Upper lobe of right lung (tissue), 1 donor: Measurements from ENCODE around the gene SLITRK4. TPM values are rescaled to one million over a fixed set of nuclear protein-coding genes. Genes with fewer than 3 reads are reported as not detected.

Source experiments
- ATAC-seq: fragments of 200-7000 bp; cut with Tn5 transposase; one replicate; pipeline ENCODE4 v1.9.1; 2020; ENCODE audit warnings: mild to moderate bottlenecking, moderate library complexity
- DNase-seq: peaks from one replicate; pipeline ENCODE4 v3.0.0-alpha.2; 2020
- H3K27ac ChIP-seq: fragments of 200-600 bp; one replicate; pipeline ENCODE4 v1.8.0; 2022
- H3K27me3 ChIP-seq: fragments of 200-600 bp; one replicate; pipeline ENCODE4 v1.8.0; 2022; ENCODE audit warnings: mild to moderate bottlenecking
- H3K36me3 ChIP-seq: fragments of 200-600 bp; one replicate; pipeline ENCODE4 v1.8.0; 2022
- H3K4me1 ChIP-seq: fragments of 200-600 bp; one replicate; pipeline ENCODE4 v1.8.0; 2022
- H3K4me3 ChIP-seq: fragments of 200-600 bp; one replicate; pipeline ENCODE4 v1.8.0; 2022; ENCODE audit warnings: mild to moderate bottlenecking
- H3K9me3 ChIP-seq: fragments of 200-600 bp; one replicate; pipeline ENCODE4 v1.8.0; 2022
- intact Hi-C: fragments of 100-400 bp; cut with DNase I; formaldehyde crosslinking; loops from one replicate; pipeline ENCODE4 v1.11.0; 2022
- total RNA-seq: library from RNA; stranded (reverse); fragmentation: NEBNext Ultra II Directional; extraction: Animal tissue kit (Norgen Biotek cat#: 25700); gene quantifications from one replicate; pipeline ENCODE4 v1.2.1, GENCODE V29; 2021
- TF ChIP-seq, protein P1 (sequence below): fragments of 200-600 bp; IDR thresholded peaks from one replicate; pipeline ENCODE4 v1.8.0; 2022; ENCODE audit warnings: antibody characterized with exemption
- donor health status: DM: no; HTN: yes; CAD: no; lungs with severe emphysema.

Gene SLITRK4
- total RNA-seq, 1 donor from 2014 or later = 0.58 TPM

DNA sequence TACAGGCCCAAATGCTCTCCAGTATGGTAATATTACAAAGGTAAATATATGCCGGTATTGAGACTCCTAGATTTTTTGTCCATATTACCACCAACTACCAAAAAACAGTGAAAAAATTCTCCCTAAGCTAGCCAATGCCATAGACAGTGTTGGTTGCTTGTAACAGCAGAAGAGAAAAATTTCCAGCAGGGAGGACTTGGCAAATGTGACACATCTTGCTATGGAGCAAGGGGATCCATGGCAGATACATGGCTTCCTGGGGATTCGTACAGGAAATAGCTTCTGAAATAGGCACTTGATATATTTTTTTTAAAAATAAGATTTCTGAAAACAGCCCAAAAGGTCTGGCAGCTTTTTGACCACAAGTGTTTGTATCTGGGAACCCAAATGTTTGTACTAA, 14.6 kb downstream of the SLITRK4 start:
- H3K27ac ChIP-seq = no peak overlapping the region
- no peaks in the 10 kb centered on the region for H3K36me3 ChIP-seq
- TF ChIP-seq, protein P1, sequence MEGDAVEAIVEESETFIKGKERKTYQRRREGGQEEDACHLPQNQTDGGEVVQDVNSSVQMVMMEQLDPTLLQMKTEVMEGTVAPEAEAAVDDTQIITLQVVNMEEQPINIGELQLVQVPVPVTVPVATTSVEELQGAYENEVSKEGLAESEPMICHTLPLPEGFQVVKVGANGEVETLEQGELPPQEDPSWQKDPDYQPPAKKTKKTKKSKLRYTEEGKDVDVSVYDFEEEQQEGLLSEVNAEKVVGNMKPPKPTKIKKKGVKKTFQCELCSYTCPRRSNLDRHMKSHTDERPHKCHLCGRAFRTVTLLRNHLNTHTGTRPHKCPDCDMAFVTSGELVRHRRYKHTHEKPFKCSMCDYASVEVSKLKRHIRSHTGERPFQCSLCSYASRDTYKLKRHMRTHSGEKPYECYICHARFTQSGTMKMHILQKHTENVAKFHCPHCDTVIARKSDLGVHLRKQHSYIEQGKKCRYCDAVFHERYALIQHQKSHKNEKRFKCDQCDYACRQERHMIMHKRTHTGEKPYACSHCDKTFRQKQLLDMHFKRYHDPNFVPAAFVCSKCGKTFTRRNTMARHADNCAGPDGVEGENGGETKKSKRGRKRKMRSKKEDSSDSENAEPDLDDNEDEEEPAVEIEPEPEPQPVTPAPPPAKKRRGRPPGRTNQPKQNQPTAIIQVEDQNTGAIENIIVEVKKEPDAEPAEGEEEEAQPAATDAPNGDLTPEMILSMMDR = no peak
- H3K27me3 ChIP-seq = no peaks in the 10 kb centered on the region
- intact Hi-C loops = no loop called here
- no peaks in the 10 kb centered on the region for H3K9me3 ChIP-seq
- H3K4me1 ChIP-seq = no peaks in the 10 kb centered on the region
- DNase-seq = no peak
- H3K4me3 ChIP-seq = no peak overlapping the region
- ATAC-seq = no peak

DNA sequence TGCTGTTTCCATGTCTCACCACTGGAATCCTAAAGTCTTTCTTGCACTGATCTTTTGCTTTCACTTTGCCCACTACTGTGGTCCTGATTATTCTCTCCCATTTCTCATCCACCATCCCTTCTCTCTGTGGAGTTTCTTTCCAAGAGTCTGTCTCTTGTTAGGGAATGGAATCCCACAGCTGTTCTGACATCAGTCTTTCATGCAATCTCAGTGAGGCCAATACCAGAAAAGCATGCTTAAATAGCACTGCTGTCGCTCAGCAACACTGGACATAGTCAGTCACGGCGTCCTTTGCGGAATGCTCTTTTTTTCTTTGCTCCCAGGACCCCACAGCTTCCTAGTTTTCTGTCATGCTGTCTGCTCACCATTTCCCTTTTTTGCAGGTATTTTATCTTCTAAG, 20.1 kb downstream of the SLITRK4 start:
- no peaks in the 10 kb centered on the region for H3K36me3 ChIP-seq
- intact Hi-C loops = no loop called here
- no peak overlapping the region for H3K27ac ChIP-seq
- H3K9me3 ChIP-seq = no peaks in the 10 kb centered on the region
- TF ChIP-seq, protein P1 = no peak
- H3K27me3 ChIP-seq = no peaks in the 10 kb centered on the region
- H3K4me1 ChIP-seq = no peaks in the 10 kb centered on the region
- ATAC-seq (no peak), DNase-seq (no peak)
- no peak overlapping the region for H3K4me3 ChIP-seq

DNA sequence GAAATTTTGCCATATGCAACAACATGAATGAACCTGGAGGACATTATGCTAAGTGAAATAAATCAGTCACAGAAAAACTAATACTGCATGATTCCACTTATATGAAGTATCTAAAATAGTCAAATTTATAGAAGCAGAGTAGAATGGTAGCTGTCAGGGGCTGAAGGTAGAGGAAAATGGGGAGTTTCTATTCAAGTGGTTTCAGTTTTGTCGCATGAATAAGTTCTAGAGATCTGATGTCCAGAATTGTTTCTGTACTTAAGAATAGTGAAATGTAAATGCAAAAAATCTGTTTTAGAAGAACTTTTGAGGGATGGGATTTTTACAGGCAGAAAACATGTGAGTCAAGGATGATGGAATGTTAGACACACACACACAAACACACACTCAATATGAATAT, 34.1 kb downstream of the SLITRK4 start:
- Histone ChIP-seq H3K27me3 (no peaks in the 10 kb centered on the region), H3K36me3 (no peaks in the 10 kb centered on the region), H3K9me3 (no peaks in the 10 kb centered on the region), H3K27ac (no peak overlapping the region), H3K4me1 (no peaks in the 10 kb centered on the region), H3K4me3 (no peak overlapping the region)
- ATAC-seq (no peak), DNase-seq (no peak)
- intact Hi-C loops = no loop called here
- TF ChIP-seq, protein P1 = no peak

DNA sequence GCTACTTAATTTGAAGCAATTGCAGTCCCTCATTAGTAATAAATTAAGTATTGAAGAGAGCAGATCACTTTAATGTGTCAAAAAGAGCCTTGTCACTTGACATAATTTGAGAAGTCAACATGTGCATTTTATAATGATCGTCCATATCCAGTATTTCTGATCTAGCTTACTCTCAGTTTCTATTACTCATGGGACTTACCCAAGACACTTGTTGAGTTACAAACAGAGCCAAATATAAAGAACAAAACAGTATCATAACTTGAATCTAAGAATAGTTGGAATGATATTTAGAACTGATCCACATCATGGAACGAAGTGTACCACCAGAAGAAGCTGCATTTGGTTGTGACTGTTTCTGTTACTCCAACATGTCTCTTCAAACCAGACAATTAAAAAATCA, 54.7 kb downstream of the SLITRK4 start:
- no peak overlapping the region for H3K27ac ChIP-seq
- no peaks in the 10 kb centered on the region for H3K36me3 ChIP-seq
- no peaks in the 10 kb centered on the region for H3K4me1 ChIP-seq
- intact Hi-C loops = no loop called here
- H3K9me3 ChIP-seq = no peaks in the 10 kb centered on the region
- no peaks in the 10 kb centered on the region for H3K27me3 ChIP-seq
- TF ChIP-seq, protein P1 = no peak
- ATAC-seq (no peak), DNase-seq (no peak)
- no peak overlapping the region for H3K4me3 ChIP-seq

DNA sequence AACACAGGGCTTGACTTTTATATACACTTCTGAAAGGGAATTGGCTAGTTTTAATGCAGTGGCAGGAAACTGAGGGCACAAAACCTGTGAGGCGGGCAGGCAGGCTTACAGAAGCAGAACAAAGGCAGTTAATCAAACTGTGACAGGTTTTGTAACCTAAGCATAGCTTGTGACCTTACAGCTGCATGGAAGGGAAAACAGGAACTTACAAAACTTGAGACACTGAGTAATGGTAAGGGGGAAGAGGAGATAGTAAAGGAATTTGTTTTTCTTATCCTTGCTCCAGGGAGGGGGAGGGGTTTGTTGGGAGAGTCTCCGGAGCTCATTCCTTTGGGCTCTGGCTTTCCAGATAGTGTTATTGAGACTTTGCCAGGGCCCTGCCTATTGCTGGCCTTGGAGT, 55.6 kb downstream of the SLITRK4 start:
- intact Hi-C loops = no loop called here
- TF ChIP-seq, protein P1 = no peak

More for the DNA sequence above, 55.6 kb downstream of the SLITRK4 start:
- no peak overlapping the region for H3K27ac ChIP-seq
- no peaks in the 10 kb centered on the region for H3K4me1 ChIP-seq
- H3K9me3 ChIP-seq = no peaks in the 10 kb centered on the region
- no peaks in the 10 kb centered on the region for H3K27me3 ChIP-seq
- no peaks in the 10 kb centered on the region for H3K36me3 ChIP-seq
- no peak for DNase-seq
- ATAC-seq = no peak
- no peak overlapping the region for H3K4me3 ChIP-seq

Other genes starting within 250 kb of the SLITRK4 start
- not detected for gene SPANXN3, start 118.6 kb downstream of the SLITRK4 start, total RNA-seq
- not detected for gene SPANXN2, start 84.7 kb upstream of the SLITRK4 start, total RNA-seq
- gene UBE2NL, start 248.0 kb upstream of the SLITRK4 start, total RNA-seq = not detected